HG02759 (cell line): ENCODE measurements around the gene CMAS.

Experiments used
- ATAC-seq: cut with Tn5 transposase; IDR thresholded peaks from one replicate; pipeline ENCODE4 v1.9.1; 2021; ENCODE audit warnings: mild to moderate bottlenecking, moderate library complexity; ENCODE audit not compliant: unreplicated experiment

The CMAS gene

GRCh38 chr12:22105542-22105941 lies 59.5 kb downstream of the CMAS start:
- ATAC-seq, result no peak

- no peak for ATAC-seq
Measured at GRCh38 chr12:22110176-22110575, 64.2 kb downstream of the CMAS start.
